BJ (cell line): Measurements from ENCODE around the gene TYRP1. TPM values are rescaled to one million over a fixed set of nuclear protein-coding genes. Genes with fewer than 3 reads are reported as not detected.

ENCODE experiments used
- CTCF ChIA-PET: fragments of 350-600 bp; formaldehyde crosslinking; extraction: SDS; loops from one replicate; lab custom pipeline; 2021; ENCODE audit warnings: antibody characterized with exemption, inconsistent platforms; lab: Yijun Ruan, JAX
- POLR2A ChIA-PET: fragments of 300-600 bp; sonication (Branson Sonifier 250); formaldehyde crosslinking; extraction: SDS; loops from one replicate; lab custom pipeline; 2021; ENCODE audit warnings: antibody characterized with exemption; lab: Charles Lee
- DNase-seq: peaks from one replicate; pipeline ENCODE4 v3.0.0-alpha.2; 2011; ENCODE audit warnings: low read depth
- H3K27me3 ChIP-seq: 2 replicates; pipeline ENCODE4 v1.6.0; 2011; ENCODE audit warnings: low read length; ENCODE audit not compliant: control insufficient read depth, insufficient read depth
- H3K36me3 ChIP-seq: 2 replicates; pipeline ENCODE4 v1.5.1; 2011; ENCODE audit warnings: low read length; ENCODE audit not compliant: control insufficient read depth, insufficient read depth
- H3K4me3 ChIP-seq: 2 replicates; pipeline ENCODE4 v1.5.1; 2011; ENCODE audit warnings: low read depth, mild to moderate bottlenecking, control low read depth, low read length
- CTCF ChIP-seq: IDR thresholded peaks from 2 replicates; pipeline ENCODE4 v1.5.1; 2011; ENCODE audit warnings: low read depth, mild to moderate bottlenecking, control low read depth, inconsistent platforms, low read length, moderate library complexity; ENCODE audit not compliant: insufficient read depth
- polyA minus RNA-seq: library from RNA; depleted of rRNA, polyadenylated mRNA; stranded (reverse); fragments of >200 nt; gene quantifications from 2 replicates; pipeline ENCODE4 v1.2.3, GENCODE V29; 2011; rRNA and poly(A)+ RNA removed
- polyA plus RNA-seq: library from polyadenylated mRNA; depleted of rRNA; stranded (reverse); fragments of >200 nt; gene quantifications from 2 replicates; pipeline ENCODE4 v1.2.3, GENCODE V29; 2011; rRNA removed

The TYRP1 gene
- 0.10 and 0.13 TPM in 2 replicates for polyA plus RNA-seq
- not detected in 2 replicates for polyA minus RNA-seq

- no peak for DNase-seq
- ChIA-PET CTCF (interaction anchor here (1.0 kb wide), 1 partner anchor 11 kb away, joined by 3 read pairs; no protein-coding TSS in a partner anchor), POLR2A (no interaction called here)
- H3K27me3 ChIP-seq, result no peaks in the 10 kb centered on the region
- no peak for TF ChIP-seq CTCF
- H3K4me3 ChIP-seq, result no peak within 1 kb of the TSS
- H3K36me3 ChIP-seq, result no peaks in the 10 kb centered on the region
Measured at GRCh38 chr9:12693141-12693540, at the start of gene TYRP1. TSS of gene TYRP1 (plus strand) at chr9:12693385. CDS start at chr9:12693997, 612 bp downstream.

GRCh38 chr9:12643686-12644085, 49.5 kb upstream of the TYRP1 start:
- ChIA-PET POLR2A (no interaction called here), CTCF (no interaction called here)
- Histone ChIP-seq H3K36me3 (no peaks in the 10 kb centered on the region), H3K4me3 (no peak overlapping the region), H3K27me3 (peaks cover 2% of the 10 kb centered on the region; the same call in 1 of the 2 replicates)
- no peak for TF ChIP-seq CTCF
- DNase-seq, result no peak

DNA sequence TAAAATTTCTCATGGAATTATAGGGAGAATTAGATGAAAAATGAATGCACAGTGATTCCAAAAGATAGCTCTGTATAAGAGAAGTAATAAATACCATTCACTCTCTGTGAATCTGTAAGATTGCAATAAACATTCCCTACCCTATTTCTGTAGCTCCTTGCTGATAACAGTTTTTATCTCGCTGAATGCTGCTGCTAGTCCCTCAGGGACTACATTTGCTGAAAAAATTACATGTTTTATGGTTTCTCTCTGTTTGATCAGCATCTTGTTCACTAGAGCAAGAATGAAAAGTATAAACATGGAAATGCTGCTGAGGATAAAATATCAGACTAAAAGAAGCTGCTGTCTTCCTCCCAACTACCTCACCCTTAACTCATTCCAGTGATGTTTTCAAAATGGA, 44.3 kb upstream of the TYRP1 start:
- POLR2A ChIA-PET, result no interaction called here
- Histone ChIP-seq H3K4me3 (no peak overlapping the region), H3K36me3 (no peaks in the 10 kb centered on the region), H3K27me3 (peaks cover 2% of the 10 kb centered on the region; the same call in 1 of the 2 replicates)
- DNase-seq, result no peak
- CTCF ChIA-PET, result no interaction called here
- TF ChIP-seq CTCF, result no peak

DNA sequence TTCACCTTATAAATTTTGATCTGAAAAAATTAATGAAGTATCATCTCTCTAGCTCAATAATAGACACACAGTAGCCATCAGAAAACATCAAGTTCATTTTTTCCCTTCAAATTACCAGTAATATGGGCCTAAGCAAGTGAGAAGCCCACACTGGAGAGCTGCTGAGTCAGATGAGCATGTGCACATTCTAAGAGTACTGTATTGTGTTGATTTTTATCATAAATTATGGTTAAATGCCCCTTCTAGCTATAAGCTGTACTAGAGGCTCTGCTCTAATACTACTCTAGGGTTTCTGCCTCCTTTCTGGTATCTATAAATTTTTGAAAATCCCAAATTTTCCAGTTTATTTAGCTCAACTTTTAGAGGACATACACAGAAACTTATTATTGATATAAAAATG, 42.1 kb upstream of the TYRP1 start:
- ChIA-PET POLR2A (no interaction called here), CTCF (interaction anchor here (1.5 kb wide), 1 partner anchor 11 kb away, joined by 5 read pairs; no protein-coding TSS in a partner anchor)
- Histone ChIP-seq H3K27me3 (peaks cover 2% of the 10 kb centered on the region; the same call in 1 of the 2 replicates), H3K4me3 (no peak overlapping the region), H3K36me3 (no peaks in the 10 kb centered on the region)
- no peak for TF ChIP-seq CTCF
- DNase-seq, result no peak

GRCh38 chr9:12652973-12653372, 40.2 kb upstream of the TYRP1 start:
- DNase-seq, result no peak
- Histone ChIP-seq H3K27me3 (no peaks in the 10 kb centered on the region), H3K36me3 (no peaks in the 10 kb centered on the region), H3K4me3 (no peak overlapping the region)
- ChIA-PET CTCF (no interaction called here), POLR2A (no interaction called here)
- no peak for TF ChIP-seq CTCF
